Amniotic stem cell (primary cell): ENCODE results near the gene USP20.

Source experiments
- DNase-seq: peaks from one replicate; lab custom pipeline; 2025; lab: John Stamatoyannopoulos, UW

Gene USP20

DNA sequence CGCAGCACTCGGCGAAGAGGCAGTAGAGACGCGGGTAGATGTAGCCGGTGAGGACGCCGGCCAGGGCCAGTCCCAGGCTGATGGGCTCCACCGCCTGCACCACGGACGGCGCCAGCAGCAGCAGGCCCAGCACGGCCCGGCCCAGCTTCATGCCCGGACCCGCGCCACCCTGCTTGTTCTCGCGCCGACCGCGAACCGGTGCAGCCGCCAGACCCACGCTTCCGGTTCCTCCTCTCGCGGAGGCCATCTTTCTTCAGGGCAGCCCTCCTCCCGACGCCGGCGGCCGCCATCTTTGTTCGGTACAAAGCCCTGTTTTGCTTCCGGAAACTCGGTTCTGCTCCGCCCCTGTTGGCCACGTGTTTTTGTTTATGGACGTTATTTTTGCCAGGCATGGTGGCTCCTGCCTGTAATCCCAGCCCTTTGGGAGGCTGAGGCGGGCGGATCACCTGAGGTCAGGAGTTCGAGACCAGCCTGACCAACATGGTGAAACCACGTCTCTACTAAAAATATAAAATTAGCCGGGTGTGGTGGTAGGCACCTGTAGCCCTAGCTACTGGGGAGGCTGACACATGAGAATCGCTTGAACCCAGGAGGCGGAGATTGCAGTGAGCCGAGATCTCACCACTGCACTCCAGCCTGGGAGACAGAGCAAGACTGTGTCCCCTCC, 11.2 kb upstream of the USP20 start, which contains the start of gene TOR1A:
TSS of gene TOR1A (minus strand) at position 202 of the 667 bp plus-strand sequence. CDS start at position 151, 51 bp downstream.
- DNase-seq, result peak; percentile 81

DNA sequence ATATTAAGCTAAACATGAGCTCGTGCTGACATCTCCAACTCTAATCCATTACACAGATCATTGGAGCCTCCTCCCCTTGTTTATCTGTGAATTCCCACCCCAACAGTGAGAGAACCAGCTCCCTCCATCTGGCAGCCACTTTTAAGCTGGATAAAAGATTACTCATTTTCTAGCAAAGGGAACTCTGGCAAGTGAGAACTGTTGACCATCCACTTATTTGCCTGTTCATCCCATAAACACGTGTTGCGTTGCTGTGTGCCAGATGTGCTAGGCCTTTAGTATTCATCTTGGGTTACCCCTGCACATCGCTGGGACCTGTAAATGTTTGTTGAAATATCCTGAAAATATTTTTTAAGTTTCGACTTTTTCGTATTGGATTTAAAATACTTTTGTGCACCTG, 8.9 kb upstream of the USP20 start:
- DNase-seq, result no peak

DNA sequence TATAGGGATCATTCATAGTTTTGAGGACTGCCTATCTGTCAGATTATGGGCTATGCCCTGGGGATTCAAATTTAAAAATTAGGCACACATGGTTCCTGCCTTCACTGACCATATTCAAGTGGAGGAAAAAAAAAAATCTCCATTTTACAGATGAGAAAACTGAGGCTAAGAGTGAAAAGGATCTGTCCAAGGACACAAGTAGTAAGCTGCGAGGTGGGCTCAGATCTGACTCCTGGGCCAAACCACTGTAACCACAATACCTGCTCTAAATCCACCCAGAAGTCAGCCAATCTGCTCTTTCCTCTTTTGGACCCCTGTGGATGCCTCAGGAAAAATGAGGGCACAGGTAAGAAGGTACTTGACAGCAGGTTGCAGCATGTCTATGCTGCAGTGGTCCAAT, 8.5 kb upstream of the USP20 start:
- DNase-seq, result no peak

DNA sequence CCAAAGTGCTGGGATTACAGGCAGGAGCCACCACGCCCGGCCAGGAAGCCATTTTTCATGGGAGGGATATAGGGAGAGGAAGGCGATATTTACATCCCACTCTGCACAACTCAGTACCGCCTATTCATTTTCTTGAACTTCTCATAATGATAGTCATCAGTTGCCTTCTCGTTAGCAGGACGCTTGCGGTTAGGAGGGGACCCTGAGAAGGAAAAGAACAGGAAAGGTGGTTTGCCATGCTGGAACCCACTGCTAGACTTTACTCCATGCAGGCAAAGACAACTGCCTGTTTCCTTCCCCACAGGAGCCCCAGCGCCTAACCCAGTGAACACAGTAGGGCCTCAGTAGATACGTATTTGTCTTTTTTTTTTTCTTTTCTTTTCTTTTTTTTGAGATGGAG, 7.2 kb upstream of the USP20 start:
- no peak for DNase-seq

DNA sequence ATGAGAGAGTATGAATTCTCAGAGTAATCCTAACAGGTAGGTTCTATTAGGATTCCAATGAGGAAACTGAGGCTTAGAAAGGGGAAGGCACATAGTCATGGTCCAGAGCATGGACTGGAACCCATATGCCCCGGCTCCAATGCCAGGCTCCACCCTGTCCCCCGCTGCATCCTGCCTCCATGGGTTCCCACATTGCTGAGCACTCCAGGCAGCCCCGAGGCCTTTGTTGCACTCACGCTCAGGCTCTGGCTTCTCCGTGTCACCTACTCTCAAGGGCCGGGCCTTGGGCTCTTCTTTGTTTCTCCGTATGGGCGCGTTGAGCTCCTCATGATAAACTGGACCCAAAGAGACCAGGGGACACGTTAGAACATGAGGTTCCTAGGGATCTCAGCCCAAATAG, 6.3 kb upstream of the USP20 start:
- DNase-seq, result no peak

DNA sequence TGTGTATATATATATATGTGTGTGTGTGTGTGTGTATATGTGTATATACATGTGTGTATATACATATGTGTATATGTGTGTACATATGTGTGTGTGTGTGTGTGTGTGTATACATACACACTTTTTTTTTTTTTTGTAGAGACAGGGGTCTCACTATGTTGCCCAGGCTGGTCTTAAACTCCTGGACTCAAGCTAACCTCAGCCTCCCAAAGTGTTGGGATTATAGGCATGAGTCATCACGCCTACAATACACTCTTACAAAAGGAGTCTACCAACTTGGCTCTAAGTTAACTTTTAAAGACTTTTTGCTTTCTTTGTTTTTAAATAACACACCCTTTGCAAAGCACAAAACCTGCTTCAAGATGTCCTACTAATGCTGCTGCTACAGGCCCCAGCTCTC, 2.3 kb upstream of the USP20 start:
- DNase-seq, result no peak

DNA sequence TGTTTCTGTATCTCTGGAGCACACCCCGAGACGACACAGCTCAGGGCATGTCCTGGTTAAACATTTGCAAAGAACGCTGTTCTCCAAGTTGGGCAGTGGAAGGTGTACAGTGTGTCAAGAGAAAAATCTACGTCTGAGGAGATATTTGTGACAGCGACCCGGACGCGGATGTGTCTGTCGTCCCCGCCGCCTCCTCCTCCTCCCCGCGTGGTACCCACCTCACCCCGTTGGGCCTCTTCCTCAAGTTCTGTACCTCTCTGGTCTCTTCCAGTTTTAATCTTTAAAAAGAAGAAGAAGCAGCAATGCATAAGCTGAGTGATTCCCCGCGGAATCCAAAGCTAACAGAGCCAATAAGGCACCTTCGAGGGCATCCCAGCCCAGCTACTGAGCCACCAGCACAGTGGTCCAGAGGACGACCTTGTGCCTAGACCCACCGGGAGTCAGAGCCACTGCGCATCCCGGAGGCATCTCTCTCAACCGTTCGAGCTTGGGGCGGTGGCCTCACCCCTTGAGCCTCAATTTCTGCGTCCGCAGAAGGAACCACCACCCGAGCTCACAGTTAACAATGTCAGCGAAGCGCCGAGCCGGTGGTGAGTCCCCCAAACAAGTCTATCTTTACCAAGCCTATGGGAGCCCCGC, 650 bp upstream of the USP20 start:
- DNase-seq, result no peak

DNA sequence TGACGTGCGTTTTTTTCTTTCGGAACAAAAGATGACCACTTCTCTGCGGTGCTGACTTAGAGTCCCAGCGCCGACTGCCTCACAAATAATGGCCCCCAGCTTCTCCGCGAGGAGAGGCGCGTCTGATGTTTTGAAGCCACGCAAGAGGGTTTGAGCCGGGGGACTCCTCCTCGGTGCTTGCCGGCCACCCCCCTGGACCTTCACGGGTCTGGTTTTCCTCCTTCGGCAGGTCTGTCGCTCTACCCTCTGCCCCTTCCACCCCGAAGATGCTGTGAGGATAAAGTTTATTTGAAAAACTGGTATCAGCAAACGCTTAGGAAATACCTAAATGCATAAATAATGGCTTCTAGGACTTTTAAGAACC, 584 bp downstream of the USP20 start:
- DNase-seq, result no peak

DNA sequence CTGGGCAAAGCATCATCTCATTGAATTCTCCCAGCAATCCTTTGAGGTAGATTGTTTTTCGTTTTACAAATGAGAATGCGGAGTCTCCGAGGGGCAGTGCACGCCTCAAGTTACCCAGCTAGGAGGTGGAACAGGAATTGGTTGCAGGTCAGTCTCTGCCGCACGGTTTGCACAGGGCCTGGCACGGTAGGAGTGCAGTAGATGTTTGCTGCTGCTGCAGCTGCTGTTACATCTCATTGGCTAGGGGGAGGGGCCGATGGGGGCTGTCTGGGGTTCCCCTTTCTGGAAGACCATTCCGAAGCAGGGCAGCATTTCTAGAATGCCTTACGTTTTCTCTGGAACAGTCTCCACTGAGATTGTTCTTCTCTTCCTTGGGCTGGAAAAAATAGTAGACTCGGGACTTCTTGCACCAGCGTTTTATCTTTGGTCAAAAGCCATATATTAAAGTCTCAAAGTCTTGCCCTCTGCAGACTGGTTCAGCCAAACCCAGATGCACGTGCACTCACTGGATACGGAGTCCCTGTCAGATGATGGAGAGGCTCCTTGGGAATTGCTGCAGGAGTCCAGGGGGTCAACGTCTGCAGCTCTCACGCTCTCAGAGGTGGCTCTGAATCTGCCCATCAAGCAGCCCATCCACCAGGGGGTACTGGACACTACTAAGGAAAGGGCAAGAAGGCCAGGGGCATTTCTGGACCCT, 1.2 kb downstream of the USP20 start:
- no peak for DNase-seq

DNA sequence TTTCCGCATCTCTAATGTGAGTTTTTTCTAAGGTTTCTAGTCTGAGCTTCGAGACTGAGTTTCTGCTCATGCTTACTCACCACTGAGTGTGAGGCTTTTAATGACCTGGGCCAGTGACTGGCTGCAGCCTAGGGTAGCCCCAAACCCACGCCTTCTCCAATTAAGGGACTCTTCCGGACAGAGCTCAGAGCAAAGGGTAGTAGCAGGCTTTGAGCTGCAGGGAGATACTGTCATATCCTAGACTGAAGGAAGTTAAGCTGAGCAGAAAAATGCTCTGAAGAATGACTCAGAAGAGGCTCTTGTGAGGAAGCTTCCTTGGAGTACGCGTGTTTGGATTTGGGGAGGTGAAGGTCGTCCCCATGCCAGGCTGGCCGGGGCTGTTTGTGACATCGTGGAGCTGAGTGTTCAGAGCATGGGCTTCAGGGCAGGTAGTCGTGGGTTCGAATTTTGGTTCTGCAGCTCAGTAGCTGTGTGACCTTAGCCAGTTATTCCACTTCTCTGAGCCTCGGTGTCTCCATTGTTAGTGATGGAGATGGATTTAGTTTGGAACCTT, 3.5 kb downstream of the USP20 start:
- peak; percentile 87 for DNase-seq

DNA sequence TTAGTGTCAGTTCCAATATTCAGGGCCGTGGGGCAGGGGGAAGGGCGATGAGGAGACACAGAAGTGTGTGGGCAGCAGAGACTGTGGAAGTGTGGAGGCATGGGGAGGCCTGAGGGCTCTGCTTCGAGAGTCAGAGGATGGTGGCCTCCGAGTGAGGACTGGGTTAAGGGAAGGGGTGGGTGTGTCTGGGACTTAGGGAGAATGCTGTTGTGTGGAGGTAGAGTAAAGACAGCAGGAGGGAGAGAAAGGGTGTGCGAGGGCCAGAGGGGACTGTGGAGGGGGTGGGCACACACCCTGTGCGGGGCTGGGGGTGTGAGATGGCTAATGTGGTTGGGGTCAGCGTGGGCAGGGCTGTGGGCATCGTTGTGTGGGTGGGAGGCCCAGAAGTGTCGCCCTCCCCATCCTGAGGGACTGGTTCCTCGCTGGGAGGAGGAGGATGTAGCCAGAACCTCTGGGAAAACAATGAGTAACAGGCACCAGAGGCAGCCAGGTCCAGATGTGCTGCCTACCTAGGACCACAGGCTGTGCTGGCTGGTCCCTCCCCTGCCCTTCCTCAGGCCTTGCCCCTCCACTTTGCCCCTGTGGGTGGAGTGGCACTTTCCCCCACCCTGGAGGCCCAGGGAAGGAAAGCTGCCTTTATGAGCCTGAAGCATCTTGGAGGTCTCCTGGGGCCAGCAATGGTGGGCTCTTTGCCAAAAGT, 4.2 kb downstream of the USP20 start:
- DNase-seq, result no peak

DNA sequence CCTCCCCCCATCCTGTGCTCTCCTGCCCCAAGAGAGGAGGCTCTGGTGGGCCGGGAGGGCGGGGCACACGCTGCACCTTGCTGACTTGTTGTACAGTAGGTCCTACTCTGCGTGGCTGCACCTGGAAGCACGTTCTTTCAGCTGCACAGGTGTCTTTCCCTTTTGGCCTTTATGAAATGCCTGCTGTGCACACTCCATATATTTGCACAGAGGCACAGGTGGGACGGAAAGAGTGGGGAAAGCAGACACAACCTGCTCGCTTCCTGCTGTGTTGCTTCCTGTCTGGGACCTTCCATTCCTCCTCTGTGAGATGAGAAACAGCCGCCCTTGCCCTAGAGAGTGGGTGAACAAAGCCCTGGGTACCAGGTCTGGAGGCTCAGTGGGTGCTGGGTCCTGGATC, 4.8 kb downstream of the USP20 start:
- DNase-seq, result no peak

DNA sequence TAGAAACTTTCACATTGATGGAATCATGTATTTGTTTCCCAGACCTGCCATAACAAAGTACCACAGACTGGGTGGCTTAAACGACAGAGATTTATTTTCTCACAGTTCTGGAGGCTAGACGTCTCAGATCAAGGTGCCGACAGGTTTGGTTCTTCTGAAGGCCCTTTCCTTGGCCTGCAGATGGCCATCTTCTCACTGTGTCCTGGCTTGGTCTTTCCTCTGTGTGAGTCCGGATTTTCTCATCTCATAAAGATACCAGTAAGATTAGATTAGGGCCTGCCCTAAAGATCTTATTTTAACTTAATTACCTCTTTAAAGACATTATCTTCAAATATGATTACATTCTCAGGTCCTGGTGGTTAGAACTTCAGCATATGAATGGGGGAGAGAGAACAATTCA, 5.8 kb downstream of the USP20 start:
- DNase-seq, result no peak

DNA sequence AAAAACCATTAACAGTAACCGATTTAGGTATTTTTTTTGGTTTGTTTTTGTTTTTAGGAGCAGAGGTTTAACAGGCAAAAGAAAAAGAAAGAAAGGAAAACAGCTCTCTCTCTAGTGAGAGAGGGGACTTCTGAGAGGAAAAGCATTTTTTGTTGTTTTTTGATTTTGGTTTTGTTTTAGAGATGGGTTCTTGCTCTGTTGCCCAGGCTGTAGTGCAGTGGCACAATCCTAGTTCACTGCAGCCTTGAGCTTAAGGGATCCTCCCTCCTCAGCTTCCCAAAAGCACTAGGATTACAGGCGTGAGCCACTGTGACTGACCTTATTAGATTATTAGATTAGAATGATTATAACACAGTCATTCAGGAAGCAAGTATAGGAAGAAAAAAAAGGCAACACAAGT, 10.1 kb downstream of the USP20 start:
- DNase-seq, result no peak

DNA sequence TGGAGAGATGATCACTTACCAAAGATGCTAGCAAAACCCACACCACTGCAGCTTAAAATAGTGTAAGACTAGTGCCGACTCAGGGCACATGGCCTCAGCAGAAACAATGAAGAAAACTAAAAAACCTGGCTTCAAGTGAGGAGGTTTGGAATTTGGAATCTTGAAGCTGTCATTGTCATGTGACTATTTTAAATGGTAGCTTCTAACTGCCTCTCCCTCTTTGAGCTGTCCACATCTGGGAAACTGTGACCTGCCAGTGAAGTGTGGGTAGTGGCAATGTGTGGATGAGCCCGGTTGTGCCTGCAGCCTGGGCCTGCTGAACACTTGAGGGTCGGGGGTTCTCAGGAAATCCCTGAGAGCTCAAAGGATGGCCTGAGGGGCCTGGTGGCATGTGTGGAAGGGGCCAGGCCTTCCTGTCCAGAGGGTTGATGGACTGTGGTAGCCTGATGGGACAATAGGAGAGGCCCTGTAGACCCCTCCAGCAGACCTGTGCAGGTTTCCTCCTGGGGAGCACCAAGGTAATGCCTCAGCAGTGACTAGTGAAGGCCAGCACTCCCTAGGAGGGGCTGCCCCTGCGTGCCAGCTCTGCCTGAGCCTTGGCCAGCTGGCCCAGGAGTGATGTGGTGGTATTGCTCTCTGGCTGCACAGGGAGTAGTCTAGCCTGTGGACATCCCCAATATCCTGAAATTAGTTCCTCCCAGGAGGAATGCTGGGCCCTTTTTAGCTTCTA, 13.6 kb downstream of the USP20 start:
- DNase-seq, result no peak

DNA sequence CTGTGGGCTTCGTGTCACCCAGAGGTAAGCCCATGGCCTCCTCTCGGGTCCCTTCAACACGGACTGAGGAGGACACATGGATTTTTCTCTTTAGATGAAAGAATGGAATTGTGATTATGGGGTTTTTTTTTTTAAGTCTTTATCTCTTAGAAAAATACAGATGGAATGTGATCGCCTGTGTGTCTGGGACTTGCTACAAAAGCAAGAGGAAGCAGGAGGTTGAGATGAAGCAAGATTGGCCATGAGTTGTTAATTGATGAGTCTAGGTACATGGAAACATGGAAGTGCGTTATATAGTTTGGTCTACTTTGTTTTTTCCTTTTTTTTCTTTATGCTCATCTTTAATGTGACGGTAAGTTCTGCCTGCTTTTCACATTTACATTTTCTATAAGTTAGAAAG, 14.6 kb downstream of the USP20 start:
- no peak for DNase-seq

DNA sequence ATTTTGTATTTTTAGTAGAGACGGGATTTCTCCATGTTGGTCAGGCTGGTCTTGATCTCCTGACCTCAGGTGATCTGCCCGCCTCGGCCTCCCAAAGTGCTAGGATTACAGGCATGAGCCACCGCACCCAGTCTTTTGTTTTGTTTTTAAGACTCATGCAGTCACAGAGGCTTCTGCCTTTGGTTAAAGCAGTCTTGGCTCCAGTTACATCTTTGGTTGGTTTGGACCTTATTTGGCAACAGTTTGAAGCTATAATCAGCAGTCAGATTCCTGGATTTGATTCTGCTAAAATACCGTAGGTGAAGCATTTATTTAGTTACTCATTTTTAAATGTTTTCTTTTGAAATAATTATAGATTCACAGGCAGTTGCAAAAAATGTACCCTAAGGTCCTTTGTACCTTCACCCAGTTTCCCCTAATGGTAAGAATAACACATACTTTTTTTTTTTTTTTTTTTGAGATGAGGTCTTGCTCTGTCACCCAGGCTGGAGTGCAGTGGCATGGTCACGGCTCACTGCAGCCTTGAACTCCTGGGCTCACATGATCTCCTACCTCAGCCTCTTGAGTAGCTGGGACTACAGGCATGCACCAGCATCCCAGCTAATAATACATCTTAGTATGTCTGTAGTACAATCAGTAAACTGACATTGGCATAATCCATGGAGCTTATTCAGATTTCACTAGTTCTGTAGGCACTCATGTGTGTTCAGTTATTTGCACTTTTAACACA, 15.7 kb downstream of the USP20 start:
- DNase-seq, result no peak

DNA sequence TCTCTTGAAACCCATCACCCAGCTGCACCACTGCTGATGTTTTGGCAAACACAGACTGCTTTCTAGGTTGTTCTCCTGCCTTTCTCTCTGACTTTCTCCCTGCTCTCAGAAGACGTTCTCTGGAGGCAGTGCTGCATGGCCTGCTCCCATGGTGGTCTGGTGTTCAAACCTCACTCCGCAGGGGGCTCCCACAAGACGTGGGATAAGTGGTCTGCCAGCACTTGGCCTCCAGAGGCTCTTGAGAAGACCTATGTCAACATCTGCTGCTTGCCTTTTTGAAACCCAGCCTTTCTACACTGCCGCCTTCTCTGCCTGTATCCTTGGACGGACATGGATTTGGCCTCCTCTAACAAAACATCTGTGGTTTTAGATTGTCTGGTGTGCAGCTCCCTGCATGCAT, 16.6 kb downstream of the USP20 start:
- no peak for DNase-seq

DNA sequence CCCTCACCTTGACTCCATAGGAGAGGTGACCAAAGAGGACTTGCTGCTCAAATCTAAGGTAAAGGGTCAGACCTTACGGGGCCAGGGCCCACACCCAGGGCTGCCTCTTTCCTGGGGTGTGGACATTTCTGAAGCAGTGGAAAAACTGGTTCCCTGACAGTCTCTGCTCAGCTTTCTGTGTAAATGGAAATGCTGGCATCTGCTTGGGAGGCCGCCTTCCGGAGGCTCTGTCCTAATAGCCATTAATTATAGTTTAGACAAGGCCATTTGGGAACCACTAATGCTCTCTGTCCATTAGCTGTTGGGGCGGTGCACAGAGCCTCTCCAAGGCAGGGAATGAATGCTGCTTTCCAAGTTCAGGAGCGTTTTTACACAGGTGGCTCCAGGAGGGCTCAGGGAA, 17.3 kb downstream of the USP20 start:
- DNase-seq, result no peak

DNA sequence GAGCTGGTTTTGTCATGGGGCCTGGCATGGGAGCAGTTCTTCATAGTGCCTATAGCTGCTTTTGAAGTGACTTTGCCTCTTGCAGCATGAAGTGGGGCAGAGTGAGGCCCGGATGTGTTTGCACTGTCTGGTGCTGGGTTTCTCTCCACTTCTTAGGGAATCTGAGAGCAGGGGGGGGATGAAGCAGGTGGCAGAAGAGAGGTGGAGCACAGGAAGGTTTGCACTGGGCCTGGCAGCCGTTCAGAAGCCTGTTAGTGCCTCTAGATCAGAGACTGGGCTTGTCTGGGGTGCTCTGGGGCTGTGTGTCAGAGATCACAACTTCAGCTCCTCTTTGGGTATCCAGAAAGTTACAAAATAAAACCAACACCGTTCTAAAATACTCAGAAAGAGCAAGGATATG, 18.4 kb downstream of the USP20 start:
- no peak for DNase-seq

DNA sequence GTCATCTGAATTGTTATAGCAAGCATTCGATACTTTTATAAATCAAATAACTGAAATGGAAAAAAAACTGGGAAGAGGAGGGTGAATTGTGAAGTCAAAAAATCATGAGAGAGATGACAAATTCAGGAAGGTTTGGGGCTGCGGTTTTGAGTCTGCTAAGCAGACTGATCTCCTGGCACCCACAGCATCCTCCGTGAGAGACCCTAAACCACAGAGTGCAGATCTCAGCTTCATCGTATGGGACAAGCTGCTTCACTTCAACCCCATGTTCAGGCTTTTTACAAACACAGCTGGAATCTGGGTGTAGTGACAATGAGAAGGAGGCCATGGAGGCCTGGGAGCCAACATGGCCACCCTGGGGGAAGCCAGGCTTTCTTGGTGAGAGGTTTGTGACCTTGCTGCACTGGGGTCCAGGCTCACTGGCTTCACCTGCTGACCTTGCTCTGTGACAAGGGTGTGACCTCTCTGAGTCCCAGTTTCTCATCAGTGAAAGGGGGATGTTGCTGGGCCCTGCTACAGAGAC, 19.4 kb downstream of the USP20 start:
- no peak for DNase-seq
